ENCODE data around the gene IER3. TPM values are rescaled to one million over a fixed set of nuclear protein-coding genes. Genes with fewer than 3 reads are reported as not detected.

Gene IER3
- total and polyA plus RNA-seq, 2 of the 13 experiments (the other 11 are each of a cell fraction or from before 2014, with no cell fraction given): 51.1 to 131 TPM

- TF ChIP-seq, protein P1, sequence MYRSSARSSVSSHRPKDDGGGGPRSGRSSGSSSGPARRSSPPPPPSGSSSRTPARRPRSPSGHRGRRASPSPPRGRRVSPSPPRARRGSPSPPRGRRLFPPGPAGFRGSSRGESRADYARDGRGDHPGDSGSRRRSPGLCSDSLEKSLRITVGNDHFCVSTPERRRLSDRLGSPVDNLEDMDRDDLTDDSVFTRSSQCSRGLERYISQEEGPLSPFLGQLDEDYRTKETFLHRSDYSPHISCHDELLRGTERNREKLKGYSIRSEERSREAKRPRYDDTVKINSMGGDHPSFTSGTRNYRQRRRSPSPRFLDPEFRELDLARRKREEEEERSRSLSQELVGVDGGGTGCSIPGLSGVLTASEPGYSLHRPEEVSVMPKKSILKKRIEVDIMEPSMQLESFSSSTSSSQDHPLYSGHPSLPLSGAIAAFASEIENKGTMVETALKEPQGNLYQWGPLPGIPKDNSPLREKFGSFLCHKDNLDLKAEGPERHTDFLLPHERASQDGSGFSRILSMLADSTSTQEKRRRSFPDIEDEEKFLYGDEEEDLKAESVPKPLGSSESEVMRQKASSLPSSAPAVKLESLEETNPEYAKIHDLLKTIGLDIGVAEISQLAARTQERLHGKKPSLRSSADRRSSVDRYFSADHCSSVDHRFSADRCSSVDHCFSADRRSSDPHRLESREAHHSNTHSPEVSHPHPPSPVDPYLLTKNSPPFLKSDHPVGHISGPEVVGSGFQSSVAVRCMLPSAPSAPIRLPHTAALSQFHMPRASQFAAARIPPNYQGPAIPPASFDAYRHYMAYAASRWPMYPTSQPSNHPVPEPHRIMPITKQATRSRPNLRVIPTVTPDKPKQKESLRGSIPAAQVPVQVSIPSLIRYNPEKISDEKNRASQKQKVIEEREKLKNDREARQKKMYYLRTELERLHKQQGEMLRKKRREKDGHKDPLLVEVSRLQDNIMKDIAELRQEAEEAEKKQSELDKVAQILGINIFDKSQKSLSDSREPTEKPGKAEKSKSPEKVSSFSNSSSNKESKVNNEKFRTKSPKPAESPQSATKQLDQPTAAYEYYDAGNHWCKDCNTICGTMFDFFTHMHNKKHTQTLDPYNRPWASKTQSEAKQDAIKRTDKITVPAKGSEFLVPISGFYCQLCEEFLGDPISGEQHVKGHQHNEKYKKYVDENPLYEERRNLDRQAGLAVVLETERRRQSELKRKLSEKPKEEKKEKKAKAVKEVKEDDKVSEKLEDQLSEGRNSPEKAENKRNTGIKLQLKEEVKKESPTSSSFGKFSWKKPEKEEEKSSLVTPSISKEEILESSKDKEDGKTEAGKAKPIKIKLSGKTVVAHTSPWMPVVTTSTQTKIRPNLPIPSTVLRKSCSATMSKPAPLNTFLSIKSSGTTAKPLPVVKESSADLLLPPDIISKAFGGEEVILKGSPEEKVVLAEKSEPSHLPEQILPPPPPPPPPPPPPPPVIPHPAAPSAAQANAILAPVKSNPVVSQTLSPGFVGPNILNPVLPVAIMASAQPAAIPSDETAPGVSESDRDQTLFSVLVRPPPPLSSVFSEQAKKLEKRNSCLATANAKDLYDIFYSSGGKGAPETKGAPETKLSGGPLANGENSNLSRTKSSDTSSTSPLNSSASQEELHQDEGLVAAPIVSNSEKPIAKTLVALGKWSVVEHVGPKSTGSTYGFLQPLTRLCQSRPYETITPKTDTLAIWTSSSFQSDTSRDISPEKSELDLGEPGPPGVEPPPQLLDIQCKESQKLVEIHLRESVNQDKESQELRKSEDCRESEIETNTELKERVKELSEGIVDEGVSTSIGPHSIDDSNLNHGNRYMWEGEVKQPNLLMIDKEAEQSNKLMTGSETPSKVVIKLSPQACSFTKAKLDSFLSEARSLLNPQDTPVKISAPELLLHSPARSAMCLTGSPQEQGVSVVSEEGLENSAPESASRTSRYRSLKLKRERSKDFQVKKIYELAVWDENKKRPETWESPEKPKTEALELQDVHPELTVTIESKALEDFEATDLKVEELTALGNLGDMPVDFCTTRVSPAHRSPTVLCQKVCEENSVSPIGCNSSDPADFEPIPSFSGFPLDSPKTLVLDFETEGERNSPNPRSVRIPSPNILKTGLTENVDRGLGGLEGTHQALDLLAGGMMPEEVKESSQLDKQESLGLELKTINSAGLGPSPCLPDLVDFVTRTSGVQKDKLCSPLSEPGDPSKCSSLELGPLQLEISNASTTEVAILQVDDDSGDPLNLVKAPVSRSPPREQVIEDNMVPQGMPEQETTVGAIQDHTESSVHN (CRISPR knock-in tag; IDR thresholded peaks at IDR 0.05): peak; percentile 100
- TF ChIP-seq ZNF121 (CRISPR knock-in tag; IDR thresholded peaks at IDR 0.05) (peak; percentile 72), SIN3B (IDR thresholded peaks at IDR 0.05; ENCODE audit: low read length) (no peak; the same call in 1 of the 2 replicates), CENPT (CRISPR knock-in tag; IDR thresholded peaks at IDR 0.05; ENCODE audit: low read depth) (0 out of 2 replicates have a peak, but pooled peaks have one; percentile 54), SMYD3 (CRISPR knock-in tag; IDR thresholded peaks at IDR 0.05) (peak; percentile 15; the same call in 1 of the 2 replicates), STAG1 (CRISPR knock-in tag; IDR thresholded peaks at IDR 0.05) (peak; percentile 26), TMF1 (CRISPR knock-in tag; IDR thresholded peaks at IDR 0.05; ENCODE audit: low read depth) (peak; percentile 33; the same call in 1 of the 2 replicates), ZNF75D (CRISPR knock-in tag; IDR thresholded peaks at IDR 0.05; ENCODE audit: borderline replicate concordance) (peak; percentile 75; the same call in 1 of the 2 replicates), MYPOP (CRISPR knock-in tag; IDR thresholded peaks at IDR 0.05) (peak; percentile 84; the same call in 1 of the 2 replicates), CREM (IDR thresholded peaks at IDR 0.05) (peak; percentile 56), CREM (CRISPR knock-in tag; IDR thresholded peaks at IDR 0.05) (no peak), ZNF607 (CRISPR knock-in tag; IDR thresholded peaks at IDR 0.05; ENCODE audit: borderline replicate concordance) (peak; percentile 98), ZNF546 (CRISPR knock-in tag; conservative IDR thresholded peaks at IDR 0.05) (peak; percentile 56; the same call in 1 of the 2 replicates)
- TF ChIP-seq, protein P2, sequence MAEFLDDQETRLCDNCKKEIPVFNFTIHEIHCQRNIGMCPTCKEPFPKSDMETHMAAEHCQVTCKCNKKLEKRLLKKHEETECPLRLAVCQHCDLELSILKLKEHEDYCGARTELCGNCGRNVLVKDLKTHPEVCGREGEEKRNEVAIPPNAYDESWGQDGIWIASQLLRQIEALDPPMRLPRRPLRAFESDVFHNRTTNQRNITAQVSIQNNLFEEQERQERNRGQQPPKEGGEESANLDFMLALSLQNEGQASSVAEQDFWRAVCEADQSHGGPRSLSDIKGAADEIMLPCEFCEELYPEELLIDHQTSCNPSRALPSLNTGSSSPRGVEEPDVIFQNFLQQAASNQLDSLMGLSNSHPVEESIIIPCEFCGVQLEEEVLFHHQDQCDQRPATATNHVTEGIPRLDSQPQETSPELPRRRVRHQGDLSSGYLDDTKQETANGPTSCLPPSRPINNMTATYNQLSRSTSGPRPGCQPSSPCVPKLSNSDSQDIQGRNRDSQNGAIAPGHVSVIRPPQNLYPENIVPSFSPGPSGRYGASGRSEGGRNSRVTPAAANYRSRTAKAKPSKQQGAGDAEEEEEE (CRISPR knock-in tag; IDR thresholded peaks at IDR 0.05; ENCODE audit: borderline replicate concordance): peak; percentile 41; the same call in 1 of the 2 replicates
- TF ChIP-seq, protein P3, sequence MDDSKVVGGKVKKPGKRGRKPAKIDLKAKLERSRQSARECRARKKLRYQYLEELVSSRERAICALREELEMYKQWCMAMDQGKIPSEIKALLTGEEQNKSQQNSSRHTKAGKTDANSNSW (CRISPR knock-in tag; IDR thresholded peaks at IDR 0.05; ENCODE audit: borderline replicate concordance): peak; percentile 20; the same call in 1 of the 2 replicates
Measured at GRCh38 chr6:30742316-30743098, 1.8 kb downstream of the IER3 start, which contains the start of gene FLOT1 (continued).
